ENCODE data around the gene LRRC57. TPM values are rescaled to one million over a fixed set of nuclear protein-coding genes. Genes with fewer than 3 reads are reported as not detected.

LRRC57 gene
- total and polyA plus RNA-seq, 2 of the 13 experiments (the other 11 are each of a cell fraction or from before 2014, with no cell fraction given) = 5.8 to 14.8 TPM

- TF ChIP-seq KIAA2018 (CRISPR knock-in tag; IDR thresholded peaks at IDR 0.05; ENCODE audit: borderline replicate concordance) (no peak; the same call in 1 of the 2 replicates), RBM39 (IDR thresholded peaks at IDR 0.05; ENCODE audit: low read depth, low read length, poor library complexity, severe bottlenecking) (no peak), ATF2 (CRISPR knock-in tag; IDR thresholded peaks at IDR 0.05) (peak; percentile 18; the same call in 1 of the 2 replicates), NCOA5 (CRISPR knock-in tag; IDR thresholded peaks at IDR 0.05) (no peak), HES4 (CRISPR knock-in tag; IDR thresholded peaks at IDR 0.05; ENCODE audit: borderline replicate concordance) (peak; percentile 83; the same call in 1 of the 2 replicates), ZFX (CRISPR knock-in tag; IDR thresholded peaks at IDR 0.05; ENCODE audit: low read depth) (peak; percentile 75), RNF2 (conservative IDR thresholded peaks at IDR 0.05; ENCODE audit: low read depth) (peak; percentile 34; the same call in 1 of the 2 replicates), THAP7 (CRISPR knock-in tag; IDR thresholded peaks at IDR 0.05) (peak; percentile 83), ZNF326 (CRISPR knock-in tag; IDR thresholded peaks at IDR 0.05; ENCODE audit: borderline replicate concordance) (no peak), ZKSCAN8 (CRISPR knock-in tag; IDR thresholded peaks at IDR 0.05; ENCODE audit: borderline replicate concordance) (no peak), IRX3 (CRISPR knock-in tag; IDR thresholded peaks at IDR 0.05; ENCODE audit: borderline replicate concordance, low read depth) (no peak), ZBTB44 (CRISPR knock-in tag; IDR thresholded peaks at IDR 0.05) (no peak), PREB (CRISPR knock-in tag; IDR thresholded peaks at IDR 0.05) (no peak)
Observed at GRCh38 chr15:42575188-42576039, 26.8 kb upstream of the LRRC57 start, which contains the start of gene STARD9 (continued).

Measured in HepG2 (cell line).